ENCODE measurements around the gene OOSP1.

DNA sequence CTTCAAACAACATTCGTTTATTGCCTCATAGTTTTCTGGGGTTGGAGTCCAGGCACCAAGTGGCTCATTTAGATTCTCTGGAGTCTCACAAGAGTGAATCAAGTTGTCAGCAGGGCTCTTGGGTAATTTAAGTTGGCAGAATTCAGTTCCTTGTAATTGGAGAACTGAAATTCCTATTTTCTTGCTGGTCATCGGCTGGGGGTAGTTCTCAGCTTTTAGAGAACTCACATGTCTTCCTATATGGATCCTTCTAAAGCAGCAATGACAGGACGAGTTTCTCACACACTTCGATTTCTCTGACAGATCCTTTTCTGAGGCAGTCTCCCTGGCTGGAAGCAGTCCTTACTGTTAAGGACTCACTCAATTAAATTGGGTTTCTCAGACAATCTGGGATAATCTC is 61.5 kb downstream of the OOSP1 start:
- TF ChIP-seq POLR2A (IDR thresholded peaks at IDR 0.05; ENCODE audit: low read depth, low read length) (no peak), POLR2AphosphoS5 (IDR thresholded peaks at IDR 0.05; ENCODE audit: low read depth, low read length) (no peak), TAF1 (IDR thresholded peaks at IDR 0.05; ENCODE audit: low read depth, low read length) (no peak), PAX5 (IDR thresholded peaks at IDR 0.05; ENCODE audit: insufficient read depth, low read length, severe bottlenecking) (no peak), SPI1 (IDR thresholded peaks at IDR 0.05; ENCODE audit: low read depth, low read length) (no peak)

Measured in GM12891 (cell line).